ENCODE data around the gene AATF. TPM values are rescaled to one million over a fixed set of nuclear protein-coding genes. Genes with fewer than 3 reads are reported as not detected.

AATF gene
- total RNA-seq, 2 experiments from 2014 or later: 58.9 to 69.8 TPM

DNA sequence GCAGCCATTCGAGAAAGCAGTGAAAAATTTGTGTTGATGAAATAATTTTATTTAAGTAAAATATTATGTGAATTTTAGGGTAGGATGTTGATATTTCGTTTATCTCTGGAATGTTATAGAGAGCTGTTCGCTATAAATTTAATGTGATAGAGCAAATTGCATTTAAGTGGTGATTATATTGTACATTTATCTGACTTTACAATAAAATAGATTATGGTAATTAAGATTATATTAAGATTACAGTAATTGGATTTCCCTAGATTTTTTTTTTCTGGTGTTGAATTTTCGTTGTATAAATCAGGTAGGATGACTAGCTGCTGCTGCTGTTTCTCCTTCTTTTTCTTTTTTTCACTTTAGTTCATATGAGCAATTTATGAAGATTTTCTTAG is 71.0 kb downstream of the AATF start:
- H3K27ac Mint-ChIP-seq: no peak overlapping the region
- no peak for DNase-seq
- CTCF ChIA-PET: interaction anchor here (0.7 to 1.2 kb wide), 2 partner anchors 28 to 920 kb away, joined by 5 read pairs; no protein-coding TSS in a partner anchor
- intact Hi-C loops (cut with micrococcal nuclease): no loop called here
- H3K9me3 Mint-ChIP-seq: no peaks in the 10 kb centered on the region
- peaks cover 2% of the 10 kb centered on the region for H3K4me1 Mint-ChIP-seq (ENCODE audit: low read depth)
- peaks cover 8% of the 10 kb centered on the region for H3K36me3 Mint-ChIP-seq (ENCODE audit: low read depth)
- no peaks in the 10 kb centered on the region for H3K27me3 Mint-ChIP-seq (ENCODE audit: low read depth)
- no peak overlapping the region for H3K4me3 Mint-ChIP-seq

DNA sequence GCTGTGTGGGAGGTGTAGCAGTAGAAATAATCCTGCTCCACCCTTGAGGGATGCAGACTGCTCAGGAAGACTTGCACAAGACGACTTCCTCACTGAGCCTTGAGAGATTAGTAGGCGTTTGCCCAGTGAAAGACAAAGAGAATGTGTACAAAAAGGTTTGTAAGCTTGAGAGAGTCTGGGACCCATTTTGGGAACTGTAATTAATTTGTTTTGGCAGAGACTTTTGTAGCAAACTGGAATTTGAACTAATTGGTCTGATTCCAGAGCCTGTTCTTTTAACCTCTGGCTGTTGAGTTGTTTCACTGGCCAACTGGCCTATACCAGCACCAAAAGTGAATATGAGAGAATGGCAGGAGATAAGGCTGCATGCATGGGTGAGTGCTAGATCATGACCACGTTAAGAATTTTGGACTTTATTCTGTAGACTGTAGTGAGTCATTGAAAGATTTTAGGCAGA is 75.5 kb downstream of the AATF start:
- Mint-ChIP-seq H3K36me3 (ENCODE audit: low read depth) (peaks cover 6% of the 10 kb centered on the region), H3K4me1 (ENCODE audit: low read depth) (peaks cover 20% of the 10 kb centered on the region), H3K4me3 (no peak overlapping the region), H3K9me3 (no peaks in the 10 kb centered on the region), H3K27me3 (ENCODE audit: low read depth) (no peaks in the 10 kb centered on the region), H3K27ac (no peak overlapping the region)
- intact Hi-C loops (cut with micrococcal nuclease): no loop called here
- DNase-seq: no peak
- CTCF ChIA-PET: no interaction called here

DNA sequence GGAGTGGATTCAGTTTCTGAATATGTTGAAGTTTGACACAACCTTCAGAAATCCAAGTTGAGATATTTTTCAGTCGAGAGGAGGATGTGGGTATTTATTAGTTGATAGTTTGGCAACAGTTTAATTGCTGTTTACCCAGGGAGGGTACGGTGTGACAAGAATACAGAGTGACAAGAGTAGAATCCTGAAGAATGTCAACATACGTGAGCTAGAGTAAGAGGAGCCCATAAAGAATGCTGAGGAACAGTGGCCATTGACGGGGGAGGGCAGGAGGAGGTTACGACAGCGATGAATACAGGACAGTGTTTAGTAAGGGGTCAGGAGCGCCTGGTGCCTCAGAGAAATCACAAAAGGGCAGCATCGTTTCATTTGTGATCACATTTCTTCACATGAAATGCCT is 76.5 kb downstream of the AATF start:
- intact Hi-C loops (cut with micrococcal nuclease): no loop called here
- CTCF ChIA-PET: no interaction called here
- Mint-ChIP-seq H3K27ac (no peak overlapping the region), H3K4me3 (no peak overlapping the region), H3K36me3 (ENCODE audit: low read depth) (peaks cover 5% of the 10 kb centered on the region), H3K27me3 (ENCODE audit: low read depth) (no peaks in the 10 kb centered on the region), H3K4me1 (ENCODE audit: low read depth) (peaks cover 20% of the 10 kb centered on the region), H3K9me3 (no peaks in the 10 kb centered on the region)
- DNase-seq: no peak

DNA sequence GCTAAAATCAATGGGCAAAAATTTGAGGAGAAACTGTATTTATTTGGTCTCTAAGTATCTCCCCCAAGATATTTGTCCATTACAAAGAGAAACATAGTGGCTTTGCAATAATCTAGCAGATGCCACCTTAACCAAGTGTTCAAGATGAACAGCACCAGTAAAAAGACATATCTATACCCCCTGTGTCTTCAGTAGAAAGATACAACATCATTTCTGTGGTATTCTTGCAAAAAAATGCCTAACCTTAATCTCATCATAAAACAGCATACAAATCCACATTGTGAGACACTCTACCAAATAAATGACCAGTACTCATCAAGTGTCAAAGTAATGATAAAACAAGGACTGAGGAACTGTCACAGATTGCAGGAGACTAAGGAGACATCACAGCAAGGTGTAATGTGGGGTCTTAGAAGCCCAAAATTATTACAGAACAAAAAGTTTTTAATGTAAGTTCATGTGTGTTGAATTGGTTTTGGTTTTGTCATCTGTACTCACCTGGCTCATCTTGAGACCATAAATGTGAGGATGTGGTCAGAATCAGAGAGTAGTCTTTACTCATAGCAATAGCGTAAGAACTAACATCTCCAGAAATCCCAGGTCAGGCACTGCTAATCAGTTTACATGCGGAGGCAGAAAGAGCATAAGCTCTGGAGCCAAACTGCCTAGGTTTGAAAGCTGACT is 77.2 kb downstream of the AATF start:
- no peaks in the 10 kb centered on the region for H3K27me3 Mint-ChIP-seq (ENCODE audit: low read depth)
- no peak overlapping the region for H3K27ac Mint-ChIP-seq
- no peak overlapping the region for H3K4me3 Mint-ChIP-seq
- CTCF ChIA-PET: no interaction called here
- no peaks in the 10 kb centered on the region for H3K9me3 Mint-ChIP-seq
- H3K4me1 Mint-ChIP-seq (ENCODE audit: low read depth): peaks cover 20% of the 10 kb centered on the region
- intact Hi-C loops (cut with micrococcal nuclease): loop anchor here (2.0 kb wide), 1 partner anchor 77 kb away; the partner anchor contains the start of gene AATF
- no peaks in the 10 kb centered on the region for H3K36me3 Mint-ChIP-seq (ENCODE audit: low read depth)
- DNase-seq: peak; percentile 46

DNA sequence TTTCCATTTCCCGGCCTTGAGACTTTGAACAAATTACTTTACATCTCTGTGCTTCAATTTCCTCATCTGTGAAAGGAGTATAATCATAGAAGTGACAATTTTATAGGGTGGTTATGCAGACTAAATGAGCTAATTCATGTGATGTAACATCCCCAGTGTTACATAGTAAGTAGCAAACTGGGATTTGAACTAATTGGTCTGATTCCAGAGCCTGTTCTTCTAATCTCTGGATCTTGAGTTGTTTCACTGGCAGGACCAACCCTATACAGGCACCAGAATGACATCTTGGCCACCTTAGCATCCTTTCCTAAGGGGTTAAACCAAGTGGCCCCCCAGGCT is 77.7 kb downstream of the AATF start:
- CTCF ChIA-PET: interaction anchor here (0.5 to 0.6 kb wide), 2 partner anchors 19 to 21 kb away, joined by 3 to 5 read pairs; no protein-coding TSS in a partner anchor
- DNase-seq: no peak
- Mint-ChIP-seq H3K9me3 (no peaks in the 10 kb centered on the region), H3K27ac (no peak overlapping the region), H3K4me1 (ENCODE audit: low read depth) (peaks cover 20% of the 10 kb centered on the region), H3K36me3 (ENCODE audit: low read depth) (peaks cover 1% of the 10 kb centered on the region), H3K27me3 (ENCODE audit: low read depth) (no peaks in the 10 kb centered on the region), H3K4me3 (no peak overlapping the region)
- intact Hi-C loops (cut with micrococcal nuclease): loop anchor here (2.0 kb wide), 1 partner anchor 78 kb away; the partner anchor contains the start of gene AATF

DNA sequence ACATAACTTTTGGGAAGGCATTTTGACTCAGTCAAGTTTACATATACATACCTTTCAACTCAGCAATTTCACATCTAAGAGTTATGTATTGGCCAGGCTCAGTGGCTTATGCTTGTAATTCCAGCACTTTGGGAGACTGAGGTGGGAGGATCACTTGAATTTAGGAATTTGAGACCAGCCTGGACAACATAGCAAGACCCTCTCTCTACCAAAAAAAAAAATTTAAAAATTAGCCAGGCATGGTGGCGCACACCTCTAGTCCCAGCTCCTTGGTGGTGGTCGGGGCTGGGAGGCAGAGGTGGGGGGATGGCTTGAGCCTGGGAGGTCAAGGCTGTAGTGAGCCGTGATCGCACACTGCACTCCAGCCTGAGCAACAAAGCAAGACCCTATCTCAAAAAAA is 79.3 kb downstream of the AATF start:
- no peak for DNase-seq
- Mint-ChIP-seq H3K9me3 (no peaks in the 10 kb centered on the region), H3K4me1 (ENCODE audit: low read depth) (peaks cover 20% of the 10 kb centered on the region), H3K36me3 (ENCODE audit: low read depth) (peaks cover 4% of the 10 kb centered on the region), H3K4me3 (no peak overlapping the region), H3K27me3 (ENCODE audit: low read depth) (no peaks in the 10 kb centered on the region), H3K27ac (no peak overlapping the region)
- CTCF ChIA-PET: interaction anchor here (0.6 kb wide), 1 partner anchor 529 kb away, joined by 4 read pairs; no protein-coding TSS in a partner anchor
- intact Hi-C loops (cut with micrococcal nuclease): no loop called here

DNA sequence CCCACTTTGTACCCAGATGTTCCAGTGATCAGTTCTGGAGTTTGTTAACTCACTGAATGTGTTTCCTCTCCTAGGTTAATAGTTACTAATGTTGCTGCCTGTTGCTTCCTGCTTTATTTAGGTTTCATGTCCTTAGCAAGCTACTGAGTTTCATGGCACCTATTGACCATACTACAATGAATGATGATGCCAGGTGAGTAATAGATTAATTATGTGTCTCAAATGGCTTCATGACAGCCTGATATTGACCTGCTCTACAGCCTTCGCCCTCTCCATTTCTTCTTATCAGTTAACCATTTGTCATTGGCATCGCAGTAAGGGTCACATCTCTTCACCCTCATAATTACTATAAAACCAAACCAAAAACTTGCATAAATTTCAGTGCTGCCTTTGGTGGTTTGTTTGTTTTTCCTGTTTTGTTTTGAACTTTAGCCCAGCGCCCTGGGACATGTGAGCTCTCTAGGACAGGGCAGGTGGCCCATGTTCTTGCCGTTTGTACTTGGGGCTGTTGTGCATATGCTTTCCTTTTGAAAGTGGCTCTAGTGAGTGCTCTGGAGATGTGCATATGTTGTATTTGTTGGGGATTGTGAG is 82.8 kb downstream of the AATF start:
- H3K4me1 Mint-ChIP-seq (ENCODE audit: low read depth): peaks cover under 1% of the 10 kb centered on the region
- no peaks in the 10 kb centered on the region for H3K27me3 Mint-ChIP-seq (ENCODE audit: low read depth)
- H3K27ac Mint-ChIP-seq: no peak overlapping the region
- intact Hi-C loops (cut with micrococcal nuclease): no loop called here
- no peak overlapping the region for H3K4me3 Mint-ChIP-seq
- H3K36me3 Mint-ChIP-seq (ENCODE audit: low read depth): peaks cover 9% of the 10 kb centered on the region
- H3K9me3 Mint-ChIP-seq: no peaks in the 10 kb centered on the region
- CTCF ChIA-PET: no interaction called here
- no peak for DNase-seq

DNA sequence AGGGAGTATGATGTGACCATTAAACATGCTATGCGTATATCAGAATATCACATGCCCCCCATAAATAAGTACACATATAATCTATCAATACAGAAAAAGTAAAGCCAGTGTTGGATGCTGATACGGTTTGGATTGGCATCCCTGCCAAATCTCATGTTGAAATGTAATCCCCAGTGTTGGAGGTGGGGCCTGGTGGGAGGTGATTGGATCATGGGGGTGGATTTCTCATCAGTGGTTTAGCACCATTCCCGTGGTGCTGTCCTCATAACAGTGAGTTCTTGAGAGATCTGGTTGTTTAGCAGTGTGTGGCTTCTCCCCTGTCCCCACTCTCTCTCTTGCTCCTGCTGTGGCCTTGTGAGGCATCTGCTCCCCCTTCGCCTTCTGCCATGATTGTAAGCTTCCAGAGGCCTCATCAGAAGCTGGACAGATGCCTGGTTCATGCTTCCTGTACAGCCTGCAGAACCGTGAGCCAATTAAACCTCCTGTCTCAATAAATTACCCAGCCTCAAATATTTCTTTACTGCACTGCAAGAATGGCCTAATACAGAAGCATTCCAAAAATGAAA is 88.9 kb downstream of the AATF start:
- Mint-ChIP-seq H3K36me3 (ENCODE audit: low read depth) (peaks cover 5% of the 10 kb centered on the region), H3K27me3 (ENCODE audit: low read depth) (no peaks in the 10 kb centered on the region), H3K9me3 (no peaks in the 10 kb centered on the region), H3K4me1 (ENCODE audit: low read depth) (no peaks in the 10 kb centered on the region), H3K27ac (no peak overlapping the region), H3K4me3 (no peak overlapping the region)
- intact Hi-C loops (cut with micrococcal nuclease): no loop called here
- CTCF ChIA-PET: interaction anchor here (1.7 kb wide), 1 partner anchor 10 kb away, joined by 8 read pairs; no protein-coding TSS in a partner anchor
- no peak for DNase-seq

DNA sequence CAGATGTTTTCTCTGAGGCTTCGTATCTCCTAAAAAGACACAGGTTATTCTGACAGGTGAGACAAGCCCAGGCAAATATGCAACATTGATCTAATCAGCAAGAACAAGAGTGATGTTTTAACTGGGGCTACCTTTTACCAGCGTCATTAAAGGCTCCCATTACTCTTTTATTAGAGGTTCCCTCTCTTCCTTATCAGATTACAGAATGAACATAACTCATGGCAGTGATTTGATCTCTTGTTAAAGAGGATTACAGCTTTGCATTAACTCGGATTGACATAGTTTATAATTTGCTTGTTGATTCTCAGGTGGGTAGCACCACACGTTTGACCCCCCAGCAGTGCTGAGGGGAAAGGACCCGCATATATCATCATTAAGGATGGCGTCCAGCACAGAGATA is 90.5 kb downstream of the AATF start:
- CTCF ChIA-PET: interaction anchor here (1.7 kb wide), 1 partner anchor 8 kb away, joined by 8 read pairs; no protein-coding TSS in a partner anchor
- H3K27ac Mint-ChIP-seq: no peak overlapping the region
- intact Hi-C loops (cut with micrococcal nuclease): no loop called here
- no peaks in the 10 kb centered on the region for H3K27me3 Mint-ChIP-seq (ENCODE audit: low read depth)
- H3K4me3 Mint-ChIP-seq: no peak overlapping the region
- H3K9me3 Mint-ChIP-seq: no peaks in the 10 kb centered on the region
- H3K36me3 Mint-ChIP-seq (ENCODE audit: low read depth): peaks cover 7% of the 10 kb centered on the region
- DNase-seq: no peak
- peaks cover 5% of the 10 kb centered on the region for H3K4me1 Mint-ChIP-seq (ENCODE audit: low read depth)

DNA sequence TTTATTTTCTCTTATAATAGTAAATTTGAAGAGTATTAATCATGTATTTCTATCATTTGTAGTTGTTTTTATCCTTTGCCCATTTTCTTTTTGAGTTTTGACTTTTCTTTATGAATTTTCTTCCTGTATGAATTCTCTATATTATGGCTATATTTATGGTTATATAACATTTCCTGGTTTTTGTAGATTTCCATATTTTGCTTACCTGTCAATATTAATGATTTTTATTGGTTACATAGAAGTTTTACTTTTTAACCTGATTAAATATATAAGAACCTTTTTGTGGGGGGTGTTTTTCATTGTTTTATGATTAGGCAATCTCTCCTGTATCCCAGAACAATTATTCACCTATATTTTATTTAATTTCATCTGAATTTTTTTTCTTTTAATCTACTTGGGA is 93.2 kb downstream of the AATF start:
- intact Hi-C loops (cut with micrococcal nuclease): no loop called here
- Mint-ChIP-seq H3K4me3 (no peak overlapping the region), H3K4me1 (ENCODE audit: low read depth) (peaks cover 5% of the 10 kb centered on the region), H3K27ac (no peak overlapping the region), H3K9me3 (no peaks in the 10 kb centered on the region), H3K36me3 (ENCODE audit: low read depth) (peaks cover 4% of the 10 kb centered on the region), H3K27me3 (ENCODE audit: low read depth) (no peaks in the 10 kb centered on the region)
- CTCF ChIA-PET: no interaction called here
- no peak for DNase-seq

DNA sequence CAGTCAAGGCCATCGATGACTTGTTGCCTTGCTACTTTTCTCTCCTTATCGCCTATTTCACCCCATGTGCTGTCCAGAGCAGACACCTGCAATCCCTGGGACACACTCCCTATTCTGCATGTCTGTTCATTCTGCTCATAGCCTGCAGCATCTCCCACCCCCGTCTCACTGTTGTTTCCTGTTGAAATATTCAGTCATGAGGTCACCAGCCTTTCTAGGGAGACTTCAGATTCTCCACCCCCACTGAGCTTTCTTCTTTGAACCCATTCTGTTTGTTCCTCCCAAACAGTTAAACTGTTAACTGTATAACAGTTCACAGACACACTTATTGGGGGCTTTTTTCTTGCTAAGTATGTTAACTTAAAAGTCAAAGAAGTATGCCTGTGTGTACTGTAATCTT is 94.4 kb downstream of the AATF start:
- Mint-ChIP-seq H3K27ac (no peak overlapping the region), H3K36me3 (ENCODE audit: low read depth) (peaks cover 7% of the 10 kb centered on the region), H3K4me1 (ENCODE audit: low read depth) (peaks cover 12% of the 10 kb centered on the region), H3K9me3 (no peaks in the 10 kb centered on the region), H3K27me3 (ENCODE audit: low read depth) (no peaks in the 10 kb centered on the region), H3K4me3 (no peak overlapping the region)
- CTCF ChIA-PET: no interaction called here
- intact Hi-C loops (cut with micrococcal nuclease): no loop called here
- DNase-seq: no peak

DNA sequence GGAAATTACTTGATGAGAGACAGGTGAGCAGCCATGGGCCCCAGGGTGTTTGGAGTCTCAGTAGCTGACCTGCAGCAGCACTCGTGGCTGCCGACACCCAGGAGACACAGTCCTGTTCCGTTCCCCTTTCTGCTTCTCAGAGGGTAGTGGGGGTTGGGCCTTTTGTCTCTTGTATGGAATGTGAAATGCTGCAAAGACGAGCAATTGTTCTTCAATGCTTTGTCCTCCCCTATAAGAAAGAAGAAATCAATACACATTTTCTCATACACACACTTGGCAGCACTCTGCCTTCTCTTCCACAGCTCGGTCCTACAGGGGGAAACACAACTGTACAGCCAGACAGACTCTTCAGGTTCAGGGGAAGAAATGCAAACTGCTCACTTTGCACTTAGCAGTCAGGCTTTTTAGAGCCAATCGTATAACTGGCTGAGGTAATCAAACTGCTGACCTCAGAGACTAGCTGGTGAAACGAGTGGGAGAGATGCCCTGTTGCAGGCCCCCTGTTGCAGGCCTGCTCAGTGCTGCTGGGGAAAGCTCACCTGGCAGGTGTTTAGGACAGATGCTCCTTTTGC is 96.7 kb downstream of the AATF start:
- CTCF ChIA-PET: interaction anchor here (0.6 to 2.9 kb wide), 6 partner anchors 19 to 799 kb away, joined by 3 to 9 read pairs (median 4); no protein-coding TSS in a partner anchor
- no peaks in the 10 kb centered on the region for H3K9me3 Mint-ChIP-seq
- no peak overlapping the region for H3K27ac Mint-ChIP-seq
- no peaks in the 10 kb centered on the region for H3K27me3 Mint-ChIP-seq (ENCODE audit: low read depth)
- peaks cover 9% of the 10 kb centered on the region for H3K36me3 Mint-ChIP-seq (ENCODE audit: low read depth)
- intact Hi-C loops (cut with micrococcal nuclease): loop anchor here (5.0 kb wide), 1 partner anchor 283 kb away; no protein-coding TSS in a partner anchor
- H3K4me1 Mint-ChIP-seq (ENCODE audit: low read depth): peaks cover 12% of the 10 kb centered on the region
- no peak for DNase-seq
- no peak overlapping the region for H3K4me3 Mint-ChIP-seq
